Stimulated activated naive CD8-positive, alpha-beta T cell treated with anti-CD3 and anti-CD28 coated beads, Interleukin-15, Interleukin-2, amounts not matched to agents 100 ng/mL and 50 ng/mL, for 24 hours (primary cell): ENCODE data around the gene LTA4H.

Experiments
- H3K27ac Mint-ChIP-seq: one replicate; pipeline ENCODE4 v1.8.0; 2021; ENCODE audit warnings: mild to moderate bottlenecking, mixed read lengths
- H3K27me3 Mint-ChIP-seq: one replicate; pipeline ENCODE4 v1.8.0; 2021; ENCODE audit warnings: mixed read lengths
- H3K36me3 Mint-ChIP-seq: one replicate; pipeline ENCODE4 v1.8.0; 2021; ENCODE audit warnings: low read depth, mixed read lengths
- H3K4me1 Mint-ChIP-seq: one replicate; pipeline ENCODE4 v1.8.0; 2021; ENCODE audit warnings: low read depth, mixed read lengths
- H3K4me3 Mint-ChIP-seq: one replicate; pipeline ENCODE4 v1.8.0; 2021; ENCODE audit warnings: mild to moderate bottlenecking, mixed read lengths
- H3K9me3 Mint-ChIP-seq: one replicate; pipeline ENCODE4 v1.8.0; 2021; ENCODE audit warnings: mixed read lengths

Gene LTA4H

DNA sequence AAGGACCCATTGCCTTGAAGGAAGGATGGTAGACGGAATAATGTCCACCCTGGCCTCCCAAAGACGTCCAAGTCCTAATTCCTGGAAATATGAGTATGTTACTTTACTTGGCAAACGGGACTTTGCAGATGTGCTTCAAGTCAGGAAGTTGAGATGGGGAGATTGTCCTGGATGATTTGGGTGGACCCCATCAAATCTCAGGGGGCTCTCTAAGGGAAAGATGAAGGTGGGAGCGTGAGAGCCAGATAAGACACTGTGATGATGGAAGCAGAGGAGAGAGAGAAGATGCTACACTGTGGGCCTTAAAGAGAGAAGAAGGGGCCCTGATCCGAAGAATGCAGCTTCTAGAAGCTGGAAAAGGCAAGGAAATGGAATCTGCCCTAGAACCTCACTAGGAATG, 29.6 kb upstream of the LTA4H start:
- Mint-ChIP-seq H3K36me3 (no peaks in the 10 kb centered on the region), H3K4me3 (no peak overlapping the region), H3K27me3 (no peaks in the 10 kb centered on the region), H3K4me1 (peaks cover 29% of the 10 kb centered on the region), H3K27ac (no peak overlapping the region), H3K9me3 (no peaks in the 10 kb centered on the region)

DNA sequence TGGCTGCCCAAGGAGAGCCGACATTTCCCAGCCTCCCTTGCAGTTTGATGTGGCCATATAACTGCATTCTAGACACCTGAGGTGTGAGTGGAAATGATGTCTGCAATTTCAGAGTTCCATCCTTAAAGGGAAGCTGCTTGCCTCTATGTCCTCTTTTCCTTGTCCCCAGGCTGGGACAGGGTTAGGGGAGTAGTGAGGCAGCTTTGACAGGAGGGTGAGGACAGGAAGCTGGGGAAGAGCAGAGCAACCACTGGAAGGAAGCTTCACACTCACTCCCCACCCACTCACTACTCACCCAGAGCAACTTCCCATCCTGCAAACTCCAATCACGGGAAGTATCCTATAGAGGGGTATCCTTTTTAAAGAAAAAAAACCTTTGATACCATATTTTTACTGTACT, 28.9 kb upstream of the LTA4H start:
- no peaks in the 10 kb centered on the region for H3K9me3 Mint-ChIP-seq
- peak overlapping the region; percentile 7 for H3K27ac Mint-ChIP-seq
- H3K4me3 Mint-ChIP-seq, result no peak overlapping the region
- no peaks in the 10 kb centered on the region for H3K36me3 Mint-ChIP-seq
- no peaks in the 10 kb centered on the region for H3K27me3 Mint-ChIP-seq
- H3K4me1 Mint-ChIP-seq, result peaks cover 29% of the 10 kb centered on the region

DNA sequence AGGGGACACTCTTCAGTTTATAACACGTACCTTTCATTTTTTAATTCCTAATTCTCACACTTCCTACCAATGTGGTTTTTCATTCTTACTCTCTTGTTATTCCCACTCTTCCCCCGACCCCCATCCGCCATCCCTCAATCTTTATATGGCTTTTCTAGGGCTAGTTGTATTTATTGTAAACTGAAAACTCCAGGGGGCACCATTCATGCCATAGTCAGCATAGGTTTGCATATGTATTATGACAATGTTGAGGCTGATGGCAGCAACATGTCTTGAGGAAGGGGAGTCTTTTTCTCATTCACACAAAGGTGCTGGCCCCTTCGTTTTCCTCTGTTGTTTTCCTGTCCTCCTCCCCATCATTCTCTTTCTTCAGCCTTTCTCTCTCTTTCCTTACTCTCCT, 27.7 kb upstream of the LTA4H start:
- no peak overlapping the region for H3K27ac Mint-ChIP-seq

DNA sequence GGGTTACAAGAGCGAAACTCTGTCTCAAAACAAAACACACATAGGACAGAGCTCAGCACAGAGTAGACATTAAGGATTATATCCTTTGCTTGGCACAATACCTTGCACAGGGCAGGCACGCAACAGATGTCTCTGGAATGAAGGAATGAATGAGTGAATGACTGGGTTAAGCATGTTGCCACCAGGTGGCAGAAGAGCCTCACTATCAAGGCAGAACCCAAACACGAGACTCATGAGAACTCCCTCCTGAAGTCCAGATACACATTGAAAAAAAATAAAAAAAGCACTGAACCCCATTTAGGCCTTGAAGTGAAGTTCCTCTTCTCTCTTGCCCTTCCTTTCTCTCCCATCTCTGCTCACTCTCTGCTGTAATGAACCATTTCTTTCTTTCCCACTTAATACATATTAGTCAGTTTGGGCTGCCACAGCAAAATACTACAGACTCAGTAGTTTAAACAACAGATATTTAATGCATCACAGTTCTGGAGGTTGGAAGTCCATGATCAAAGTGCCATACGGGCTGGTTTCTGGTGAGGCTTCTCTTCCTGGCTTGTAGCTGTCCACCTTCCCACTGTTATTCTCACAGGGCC, 26.6 kb upstream of the LTA4H start:
- no peak overlapping the region for H3K4me3 Mint-ChIP-seq
- H3K27me3 Mint-ChIP-seq, result no peaks in the 10 kb centered on the region
- H3K27ac Mint-ChIP-seq, result no peak overlapping the region
- no peaks in the 10 kb centered on the region for H3K36me3 Mint-ChIP-seq
- H3K9me3 Mint-ChIP-seq, result peaks cover 3% of the 10 kb centered on the region
- H3K4me1 Mint-ChIP-seq, result peaks cover 29% of the 10 kb centered on the region

More for the DNA sequence above, 27.7 kb upstream of the LTA4H start:
- Mint-ChIP-seq H3K27me3 (no peaks in the 10 kb centered on the region), H3K4me3 (no peak overlapping the region), H3K4me1 (peaks cover 29% of the 10 kb centered on the region), H3K9me3 (no peaks in the 10 kb centered on the region), H3K36me3 (no peaks in the 10 kb centered on the region)

DNA sequence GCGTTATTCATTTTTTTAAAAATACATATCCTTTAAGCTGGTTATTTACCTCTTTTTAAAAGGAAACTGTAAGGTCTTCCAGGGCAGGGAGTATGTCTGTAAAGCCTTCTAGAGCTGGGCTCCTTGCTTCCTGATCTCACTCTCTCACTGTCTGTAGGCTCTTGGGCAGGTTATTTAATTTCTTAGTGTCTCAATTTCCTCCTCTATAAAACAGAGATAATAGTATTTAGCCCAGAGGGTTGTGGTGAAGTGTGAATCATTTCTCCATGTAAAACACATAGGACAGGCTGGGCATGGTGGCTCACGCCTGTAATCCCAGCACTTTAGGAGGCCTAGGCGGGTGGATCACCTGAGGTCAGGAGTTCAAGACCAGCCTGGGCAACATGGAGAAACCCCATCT, 25.9 kb upstream of the LTA4H start:
- Mint-ChIP-seq H3K9me3 (peaks cover 3% of the 10 kb centered on the region), H3K4me1 (peaks cover 29% of the 10 kb centered on the region), H3K27me3 (no peaks in the 10 kb centered on the region), H3K4me3 (no peak overlapping the region), H3K27ac (no peak overlapping the region), H3K36me3 (no peaks in the 10 kb centered on the region)

DNA sequence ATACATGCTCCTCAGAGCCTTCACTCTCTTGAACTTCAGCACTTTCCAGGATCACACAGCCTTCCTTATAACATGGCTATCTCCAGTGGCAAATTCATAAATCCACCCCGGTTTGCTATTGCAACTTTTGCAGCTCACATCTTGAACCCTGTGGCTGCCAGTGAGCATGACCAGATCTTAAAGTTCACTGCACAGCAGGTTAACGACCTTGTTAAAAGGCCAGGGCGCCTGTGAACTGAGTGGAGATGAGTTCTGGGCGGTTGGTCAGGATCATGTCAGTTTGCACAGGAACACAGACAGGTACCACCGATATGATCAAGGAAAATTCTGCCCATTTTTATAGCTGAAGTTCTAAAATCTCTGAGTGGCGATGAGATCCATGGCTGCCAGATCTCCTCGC, 24.7 kb upstream of the LTA4H start:
- Mint-ChIP-seq H3K27me3 (no peaks in the 10 kb centered on the region), H3K4me1 (peaks cover 29% of the 10 kb centered on the region), H3K36me3 (no peaks in the 10 kb centered on the region), H3K9me3 (peaks cover 3% of the 10 kb centered on the region), H3K4me3 (no peak overlapping the region), H3K27ac (no peak overlapping the region)

DNA sequence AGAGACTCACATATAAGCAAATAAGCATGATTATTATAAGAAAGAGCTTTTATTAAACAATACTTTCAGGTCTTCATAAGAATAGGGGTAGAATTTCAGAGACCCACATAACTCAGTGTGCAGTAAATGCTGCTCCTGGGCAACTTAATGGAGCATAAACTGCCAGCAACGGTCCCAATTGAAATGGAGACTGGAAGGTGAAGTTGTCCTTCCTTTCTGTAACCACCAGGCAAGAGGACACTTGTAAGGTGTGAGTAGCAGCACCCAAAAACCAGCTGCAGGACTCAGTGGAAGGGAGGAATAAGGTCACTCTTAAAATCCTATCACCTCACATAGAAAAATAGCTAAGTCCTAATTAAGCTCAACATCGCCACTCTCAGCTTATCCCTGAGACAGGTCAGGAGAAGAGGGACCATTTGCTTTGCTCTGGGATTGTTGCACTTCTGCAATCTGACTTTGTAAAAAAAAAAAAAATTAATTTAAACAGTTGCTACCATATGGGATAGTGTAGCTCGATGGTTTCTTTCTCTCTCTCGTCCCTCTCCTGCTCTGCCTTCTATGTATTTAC, 22.7 kb upstream of the LTA4H start:
- Mint-ChIP-seq H3K9me3 (peaks cover 3% of the 10 kb centered on the region), H3K4me1 (peaks cover 12% of the 10 kb centered on the region), H3K27me3 (no peaks in the 10 kb centered on the region), H3K27ac (no peak overlapping the region), H3K4me3 (no peak overlapping the region), H3K36me3 (no peaks in the 10 kb centered on the region)

DNA sequence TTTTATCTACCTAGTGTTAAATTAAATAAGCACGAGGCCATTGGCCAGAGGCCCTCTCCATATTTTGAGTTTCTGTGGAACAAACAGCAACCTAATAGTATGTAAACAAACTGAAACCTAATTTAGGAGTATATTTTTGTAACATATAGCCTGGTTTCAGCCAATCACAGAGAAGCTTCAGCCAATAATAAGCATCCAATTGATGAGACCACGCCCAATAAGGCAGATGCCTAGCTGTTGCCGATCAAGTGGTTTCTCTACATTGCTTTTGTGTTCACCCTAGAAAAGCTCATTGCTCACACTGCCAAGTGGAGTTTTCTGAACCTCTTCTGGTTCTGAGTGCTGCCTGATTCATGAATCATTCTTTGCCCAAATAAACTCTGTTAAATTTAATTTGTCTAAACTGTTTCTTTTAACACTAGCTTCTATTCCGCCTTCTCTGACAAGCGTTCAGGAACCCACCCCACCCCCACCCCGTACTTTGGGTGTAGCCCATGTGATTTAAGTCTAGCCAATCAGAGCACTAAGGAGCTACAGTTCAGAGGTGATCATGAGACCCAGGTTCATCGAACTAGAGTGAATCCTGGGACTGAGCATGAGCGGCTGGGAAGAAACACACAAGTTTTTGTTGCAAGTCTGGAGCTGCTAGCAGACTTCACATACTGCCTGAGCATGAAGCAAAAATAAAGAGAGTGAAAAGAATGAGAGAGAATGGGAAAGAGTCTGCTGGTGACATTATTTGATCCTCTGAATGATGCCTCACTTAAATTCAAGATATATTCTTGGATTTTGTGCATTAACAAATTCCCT, 21.5 kb upstream of the LTA4H start:
- H3K36me3 Mint-ChIP-seq, result no peaks in the 10 kb centered on the region
- peaks cover 3% of the 10 kb centered on the region for H3K9me3 Mint-ChIP-seq
- no peak overlapping the region for H3K4me3 Mint-ChIP-seq
- no peaks in the 10 kb centered on the region for H3K27me3 Mint-ChIP-seq
- peaks cover 3% of the 10 kb centered on the region for H3K4me1 Mint-ChIP-seq
- H3K27ac Mint-ChIP-seq, result no peak overlapping the region

DNA sequence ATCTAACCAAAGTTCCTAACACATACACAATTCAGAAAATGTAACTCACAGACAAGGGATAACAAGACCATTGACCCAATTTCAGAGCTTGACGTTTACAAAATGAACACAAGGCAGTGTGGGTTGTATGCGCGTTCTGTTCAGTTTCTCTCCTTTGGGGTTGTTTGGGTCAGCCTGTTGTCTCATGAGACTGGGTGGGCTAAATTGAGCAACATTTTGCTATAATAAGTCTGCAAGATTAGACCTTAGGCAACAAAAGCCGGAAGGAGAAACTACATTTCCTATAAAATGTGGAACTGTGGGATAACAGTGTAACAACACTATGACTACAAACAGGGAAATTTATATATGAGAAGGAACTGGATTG, 18.8 kb upstream of the LTA4H start:
- Mint-ChIP-seq H3K4me1 (peaks cover 3% of the 10 kb centered on the region), H3K36me3 (no peaks in the 10 kb centered on the region), H3K27ac (no peak overlapping the region), H3K27me3 (no peaks in the 10 kb centered on the region), H3K9me3 (peaks cover 3% of the 10 kb centered on the region), H3K4me3 (no peak overlapping the region)

DNA sequence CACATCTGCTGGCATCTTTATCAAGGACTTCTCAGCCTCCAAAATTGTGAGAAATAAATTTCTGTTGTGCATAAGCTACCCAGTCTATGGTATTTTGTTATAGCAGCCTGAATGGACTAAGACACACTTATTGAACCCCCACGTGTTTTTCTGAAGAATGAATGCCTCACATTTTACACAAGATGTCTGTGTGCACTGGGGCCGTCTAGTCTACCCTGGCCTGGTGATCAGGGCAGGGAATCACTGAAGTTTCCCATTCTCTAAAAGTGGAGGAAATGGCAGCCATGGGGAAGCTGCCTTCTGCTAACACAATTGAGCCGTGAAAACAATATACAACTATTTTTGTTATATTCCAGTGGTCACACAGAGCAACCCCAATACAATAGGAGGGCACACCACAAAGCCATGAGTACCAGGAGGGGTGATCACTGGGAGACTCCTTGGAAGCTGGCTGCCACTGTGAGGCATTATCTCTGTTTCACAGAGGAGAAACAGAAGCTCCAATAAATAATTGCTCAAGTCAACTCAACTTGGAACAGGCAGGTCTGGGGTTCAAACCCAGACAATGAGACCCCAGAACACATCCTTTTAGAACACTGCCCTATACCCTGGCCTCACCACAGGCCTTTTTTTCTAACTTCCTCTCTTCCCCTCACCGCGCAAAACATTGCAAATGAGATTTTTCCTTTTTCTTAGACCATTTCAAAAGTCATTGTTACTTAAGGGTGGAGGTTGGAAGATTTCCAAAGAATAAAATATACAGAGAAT, 18.3 kb upstream of the LTA4H start:
- no peak overlapping the region for H3K27ac Mint-ChIP-seq
- peaks cover 9% of the 10 kb centered on the region for H3K4me1 Mint-ChIP-seq
- H3K4me3 Mint-ChIP-seq, result no peak overlapping the region
- no peaks in the 10 kb centered on the region for H3K27me3 Mint-ChIP-seq
- H3K36me3 Mint-ChIP-seq, result no peaks in the 10 kb centered on the region
- peaks cover 3% of the 10 kb centered on the region for H3K9me3 Mint-ChIP-seq

DNA sequence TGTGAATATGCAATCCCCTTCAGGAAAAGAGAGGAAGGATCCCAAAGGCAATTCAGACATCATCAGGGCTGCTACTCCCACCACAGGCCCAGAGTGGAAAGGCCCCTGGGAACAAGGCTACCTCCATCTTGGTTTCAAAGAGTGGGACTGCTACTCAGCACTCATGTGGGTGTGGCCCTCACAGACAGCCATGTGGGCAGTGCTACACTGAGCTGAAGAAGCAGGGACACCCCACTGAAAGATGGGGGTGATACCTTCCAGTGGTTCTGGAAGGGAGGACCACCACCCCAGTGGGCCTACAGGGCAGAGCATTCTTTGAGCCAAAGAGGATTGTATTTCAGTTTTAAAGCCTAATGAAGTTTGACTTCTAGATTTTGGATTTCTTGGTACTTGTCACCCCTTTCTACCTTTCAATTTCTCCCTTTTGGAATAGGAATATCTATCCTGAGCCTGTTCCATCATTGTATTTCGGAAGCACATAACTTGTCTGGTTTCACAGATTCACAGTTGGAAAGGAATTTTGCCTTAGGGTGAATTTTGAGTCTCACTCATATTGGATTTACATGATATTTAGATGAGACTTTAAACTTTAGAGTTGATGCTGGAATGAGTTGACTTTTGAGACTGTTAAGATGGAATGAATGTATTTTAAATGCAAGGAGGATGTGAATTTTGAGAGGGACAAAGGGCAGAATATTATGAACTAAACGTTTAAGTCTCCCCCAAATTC, 16.5 kb upstream of the LTA4H start:
- H3K4me1 Mint-ChIP-seq, result peaks cover 27% of the 10 kb centered on the region
- H3K27ac Mint-ChIP-seq, result no peak overlapping the region
- H3K9me3 Mint-ChIP-seq, result peaks cover under 1% of the 10 kb centered on the region
- H3K36me3 Mint-ChIP-seq, result no peaks in the 10 kb centered on the region
- H3K4me3 Mint-ChIP-seq, result no peak overlapping the region
- H3K27me3 Mint-ChIP-seq, result no peaks in the 10 kb centered on the region

DNA sequence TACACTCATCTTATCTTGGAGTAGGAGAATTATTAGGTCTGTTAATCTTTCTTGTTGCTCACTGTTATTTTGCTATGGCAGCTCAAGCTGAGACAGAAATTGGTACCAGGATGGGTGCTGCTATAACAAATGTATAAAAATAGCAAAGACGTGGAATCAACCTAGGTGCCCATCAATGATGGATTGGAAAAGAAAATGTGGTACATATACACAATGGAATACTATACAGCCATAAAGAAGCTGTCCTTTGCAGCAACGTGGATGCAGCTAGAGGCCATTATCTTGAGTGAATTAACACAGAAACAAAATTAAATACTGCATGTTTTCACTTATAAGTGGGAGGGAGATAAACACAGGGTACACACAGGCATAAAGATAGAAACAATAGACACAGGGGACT, 14.8 kb upstream of the LTA4H start:
- Mint-ChIP-seq H3K27me3 (no peaks in the 10 kb centered on the region), H3K4me3 (no peak overlapping the region), H3K9me3 (no peaks in the 10 kb centered on the region), H3K27ac (no peak overlapping the region), H3K4me1 (peaks cover 44% of the 10 kb centered on the region), H3K36me3 (no peaks in the 10 kb centered on the region)

DNA sequence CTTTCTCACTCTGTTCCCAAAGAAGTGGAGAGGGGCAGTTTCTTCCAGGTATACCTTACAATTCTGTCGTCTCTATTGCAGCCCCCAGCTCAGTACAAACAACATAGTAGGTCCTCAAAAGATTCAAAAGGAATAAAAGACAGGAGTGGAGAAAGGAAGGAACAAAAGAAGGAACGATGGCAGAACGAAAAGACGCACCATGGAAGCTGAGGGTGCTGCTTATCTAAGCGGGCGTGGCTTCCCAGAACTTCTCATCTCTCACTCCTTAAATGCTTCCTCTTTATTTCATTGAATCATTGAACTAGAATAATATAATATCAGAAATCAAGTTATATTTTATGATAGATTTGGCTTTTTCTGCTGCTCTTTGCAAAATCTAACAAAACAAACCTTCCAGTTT, 13.7 kb upstream of the LTA4H start:
- no peaks in the 10 kb centered on the region for H3K27me3 Mint-ChIP-seq
- no peak overlapping the region for H3K27ac Mint-ChIP-seq
- no peak overlapping the region for H3K4me3 Mint-ChIP-seq
- H3K36me3 Mint-ChIP-seq, result no peaks in the 10 kb centered on the region
- H3K9me3 Mint-ChIP-seq, result no peaks in the 10 kb centered on the region
- peaks cover 55% of the 10 kb centered on the region for H3K4me1 Mint-ChIP-seq

DNA sequence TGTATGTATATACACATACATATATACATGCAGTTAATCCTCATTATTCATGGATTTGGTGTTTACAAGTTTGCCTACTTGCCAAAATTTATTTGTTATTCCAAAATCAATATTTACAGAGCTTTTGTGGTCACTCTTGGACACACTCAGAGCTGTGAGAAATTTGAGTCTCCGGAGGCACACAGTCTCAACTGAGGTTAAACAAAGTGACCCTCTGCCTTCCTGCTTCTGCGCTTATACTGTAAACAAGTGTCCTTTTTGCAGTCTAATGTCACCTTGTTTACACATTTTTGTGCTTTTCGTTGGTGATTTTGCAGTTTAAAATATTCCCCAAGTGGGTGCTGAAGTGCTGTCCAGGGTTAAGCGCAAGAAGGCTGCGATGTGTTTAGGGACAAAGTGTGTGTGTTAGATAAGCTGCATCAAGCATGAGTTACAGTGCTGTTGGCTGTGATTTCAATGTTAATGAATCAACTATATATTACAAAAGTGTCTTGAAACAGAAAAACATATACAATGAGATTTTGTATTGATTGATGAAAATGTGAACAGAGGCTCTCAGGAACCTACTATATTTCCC, 13.1 kb upstream of the LTA4H start:
- Mint-ChIP-seq H3K4me1 (peaks cover 61% of the 10 kb centered on the region), H3K27ac (peak overlapping the region; percentile 90), H3K27me3 (no peaks in the 10 kb centered on the region), H3K36me3 (no peaks in the 10 kb centered on the region), H3K9me3 (no peaks in the 10 kb centered on the region), H3K4me3 (peak overlapping the region; percentile 17)
